ENCODE results near the gene POLE. TPM values are rescaled to one million over a fixed set of nuclear protein-coding genes. Genes with fewer than 3 reads are reported as not detected.

POLE gene
- total RNA-seq, 2 donors from 2014 or later: 41.3 to 45.7 TPM

GRCh38 chr12:132604668-132605441 is 82.3 kb downstream of the POLE start:
- Histone ChIP-seq H3K27me3 (replicated peaks; ENCODE audit: insufficient read depth) (no peaks in the 10 kb centered on the region), H3K27ac (no peak overlapping the region), H3K4me1 (ENCODE audit: control insufficient read depth in 1 of 2, low read depth in 2 of 2) (peaks cover 0 to 16% of the 10 kb centered on the region in 2 donors), H3K4me3 (no peak overlapping the region), H3K9me3 (no peaks in the 10 kb centered on the region), H3K36me3 (no peaks in the 10 kb centered on the region)
- ATAC-seq (ENCODE audit: insufficient number of reproducible peaks, low FRiP score, low read depth) (no peak), DNase-seq (ENCODE audit: low spot score) (no peak)
- TF ChIP-seq CTCF (IDR thresholded peaks at IDR 0.05): no peak

- ATAC-seq (ENCODE audit: insufficient number of reproducible peaks, low FRiP score, low read depth) (no peak), DNase-seq (ENCODE audit: low spot score) (no peak)
- H3K36me3 ChIP-seq: no peaks in the 10 kb centered on the region
- peak overlapping the region; percentile 33 for H3K4me3 ChIP-seq
- TF ChIP-seq CTCF (IDR thresholded peaks at IDR 0.05): no peak
- no peak overlapping the region for H3K27ac ChIP-seq
- H3K4me1 ChIP-seq (ENCODE audit: control insufficient read depth in 1 of 2, low read depth in 2 of 2): peaks cover 0 to 16% of the 10 kb centered on the region in 2 donors
- H3K9me3 ChIP-seq: no peaks in the 10 kb centered on the region
- H3K27me3 ChIP-seq (replicated peaks; ENCODE audit: insufficient read depth): no peaks in the 10 kb centered on the region
Observed at GRCh38 chr12:132604151-132604618, 83.0 kb downstream of the POLE start.

- Histone ChIP-seq H3K4me3 (peak overlapping the region; percentile 33), H3K4me1 (ENCODE audit: control insufficient read depth in 1 of 2, low read depth in 2 of 2) (peaks cover 0 to 16% of the 10 kb centered on the region in 2 donors), H3K9me3 (no peaks in the 10 kb centered on the region), H3K27ac (no peak overlapping the region), H3K27me3 (replicated peaks; ENCODE audit: insufficient read depth) (no peaks in the 10 kb centered on the region), H3K36me3 (no peaks in the 10 kb centered on the region)
- DNase-seq (ENCODE audit: low spot score): no peak
- TF ChIP-seq CTCF (IDR thresholded peaks at IDR 0.05): no peak
- no peak for ATAC-seq (ENCODE audit: insufficient number of reproducible peaks, low FRiP score, low read depth)
Observed at GRCh38 chr12:132603240-132604150, 83.6 kb downstream of the POLE start.

DNA sequence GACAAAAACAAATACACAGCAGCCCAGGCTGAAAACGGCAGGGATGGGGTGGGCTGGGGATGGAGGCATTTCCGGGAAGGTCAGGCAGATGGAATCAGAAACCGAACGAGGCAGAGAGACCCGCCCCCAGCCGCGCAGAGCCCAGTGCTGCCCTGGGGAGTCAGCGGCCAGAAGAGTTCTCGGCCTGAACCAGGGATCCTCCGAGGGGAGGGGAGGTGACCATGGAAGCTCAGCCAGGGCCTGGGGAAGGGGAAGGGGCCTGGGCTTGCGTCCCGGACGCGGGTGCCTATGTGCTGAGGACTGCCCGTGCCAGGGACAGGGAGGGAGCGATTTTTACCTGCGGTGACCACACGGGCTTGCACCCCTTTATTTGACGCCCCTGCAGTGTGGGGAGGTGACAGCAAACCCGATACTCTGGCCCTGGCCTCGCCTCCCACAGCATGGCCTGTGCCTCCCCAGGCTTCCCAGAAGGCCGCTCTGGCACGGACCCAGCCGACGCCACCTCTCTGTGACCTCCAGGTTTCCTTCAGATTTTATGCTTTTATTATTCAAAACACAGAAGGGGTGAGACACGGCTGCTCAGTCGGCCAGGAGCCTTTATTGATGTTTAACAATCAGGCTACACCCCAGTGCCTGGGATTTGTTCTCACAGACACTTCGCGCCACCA is 84.4 kb downstream of the POLE start:
- peaks cover 0 to 16% of the 10 kb centered on the region in 2 donors for H3K4me1 ChIP-seq (ENCODE audit: control insufficient read depth in 1 of 2, low read depth in 2 of 2)
- no peaks in the 10 kb centered on the region for H3K36me3 ChIP-seq
- H3K27ac ChIP-seq: no peak overlapping the region
- no peak for ATAC-seq (ENCODE audit: insufficient number of reproducible peaks, low FRiP score, low read depth)
- no peak for DNase-seq (ENCODE audit: low spot score)
- H3K4me3 ChIP-seq: no peak overlapping the region
- no peaks in the 10 kb centered on the region for H3K9me3 ChIP-seq
- no peaks in the 10 kb centered on the region for H3K27me3 ChIP-seq (replicated peaks; ENCODE audit: insufficient read depth)
- no peak for TF ChIP-seq CTCF (IDR thresholded peaks at IDR 0.05)

Data from thoracic aorta (tissue), 2 donors.